Sigmoid colon (tissue), 4 donors: ENCODE data around the gene CACNA2D3.

Experiments used
- CTCF ChIP-seq, 4 experiments: fragments of 450-650 bp in 3 of 4; fragments of 200-600 bp in 1 of 4; IDR thresholded peaks; one replicate each; pipeline ENCODE4 v1.5.1; 2016 to 2019; ENCODE audit warnings: antibody characterized with exemption in 4 of 4, mild to moderate bottlenecking in 3 of 4, moderate library complexity in 2 of 4
- EP300 ChIP-seq, 4 donors: sonication (generic); formaldehyde crosslinking; IDR thresholded peaks; one replicate each; pipeline ENCODE4 v1.6.1; 2017; ENCODE audit warnings: antibody characterized with exemption in 4 of 4
- POLR2A ChIP-seq, 2 donors: fragments of 450-650 bp; IDR thresholded peaks; one replicate each; pipeline ENCODE4 v1.6.1; 2016; ENCODE audit warnings: antibody characterized with exemption in 2 of 2, mild to moderate bottlenecking in 2 of 2, moderate library complexity in 2 of 2

- TF ChIP-seq POLR2A (IDR thresholded peaks at IDR 0.05) (no peak), CTCF (IDR thresholded peaks at IDR 0.05) (no peak), EP300 (IDR thresholded peaks at IDR 0.05) (no peak)
These were observed 507.8 kb downstream of the CACNA2D3 start for GRCh38 chr3:54630101-54630623.
